GM12891 (cell line): ENCODE data around the gene SPCS3.

Experiments used
- POLR2A ChIP-seq: IDR thresholded peaks from 2 replicates; pipeline ENCODE4 v1.6.1; 2011; ENCODE audit warnings: low read depth, low read length, control low read depth
- POLR2AphosphoS5 ChIP-seq: IDR thresholded peaks from 2 replicates; pipeline ENCODE4 v1.6.1; 2011; ENCODE audit warnings: low read depth, low read length, control low read depth
- TAF1 ChIP-seq: IDR thresholded peaks from 2 replicates; pipeline ENCODE4 v1.6.1; 2011; ENCODE audit warnings: low read depth, low read length, control low read depth

GRCh38 chr4:176276710-176277109, 43.1 kb upstream of the SPCS3 start:
- TF ChIP-seq TAF1 = no peak
- no peak for TF ChIP-seq POLR2A
- TF ChIP-seq POLR2AphosphoS5 = no peak
